BJ (cell line): ENCODE data around the gene HES5. TPM values are rescaled to one million over a fixed set of nuclear protein-coding genes. Genes with fewer than 3 reads are reported as not detected.

Source experiments
- CTCF ChIA-PET: fragments of 350-600 bp; formaldehyde crosslinking; extraction: SDS; loops from one replicate; lab custom pipeline; 2021; ENCODE audit warnings: antibody characterized with exemption, inconsistent platforms; lab: Yijun Ruan, JAX
- POLR2A ChIA-PET: fragments of 300-600 bp; sonication (Branson Sonifier 250); formaldehyde crosslinking; extraction: SDS; loops from one replicate; lab custom pipeline; 2021; ENCODE audit warnings: antibody characterized with exemption; lab: Charles Lee
- DNase-seq: peaks from one replicate; pipeline ENCODE4 v3.0.0-alpha.2; 2011; ENCODE audit warnings: low read depth
- H3K27me3 ChIP-seq: 2 replicates; pipeline ENCODE4 v1.6.0; 2011; ENCODE audit warnings: low read length; ENCODE audit not compliant: control insufficient read depth, insufficient read depth
- H3K36me3 ChIP-seq: 2 replicates; pipeline ENCODE4 v1.5.1; 2011; ENCODE audit warnings: low read length; ENCODE audit not compliant: control insufficient read depth, insufficient read depth
- H3K4me3 ChIP-seq: 2 replicates; pipeline ENCODE4 v1.5.1; 2011; ENCODE audit warnings: low read depth, mild to moderate bottlenecking, control low read depth, low read length
- polyA plus RNA-seq: library from polyadenylated mRNA; depleted of rRNA; stranded (reverse); fragments of >200 nt; gene quantifications from 2 replicates; pipeline ENCODE4 v1.2.3, GENCODE V29; 2011
- TF ChIP-seq, protein P1 (sequence below): IDR thresholded peaks from 2 replicates; pipeline ENCODE4 v1.5.1; 2011; ENCODE audit warnings: low read depth, mild to moderate bottlenecking, control low read depth, inconsistent platforms, low read length, moderate library complexity; ENCODE audit not compliant: insufficient read depth

Gene HES5
- polyA plus RNA-seq, 1 experiment = not detected

DNA sequence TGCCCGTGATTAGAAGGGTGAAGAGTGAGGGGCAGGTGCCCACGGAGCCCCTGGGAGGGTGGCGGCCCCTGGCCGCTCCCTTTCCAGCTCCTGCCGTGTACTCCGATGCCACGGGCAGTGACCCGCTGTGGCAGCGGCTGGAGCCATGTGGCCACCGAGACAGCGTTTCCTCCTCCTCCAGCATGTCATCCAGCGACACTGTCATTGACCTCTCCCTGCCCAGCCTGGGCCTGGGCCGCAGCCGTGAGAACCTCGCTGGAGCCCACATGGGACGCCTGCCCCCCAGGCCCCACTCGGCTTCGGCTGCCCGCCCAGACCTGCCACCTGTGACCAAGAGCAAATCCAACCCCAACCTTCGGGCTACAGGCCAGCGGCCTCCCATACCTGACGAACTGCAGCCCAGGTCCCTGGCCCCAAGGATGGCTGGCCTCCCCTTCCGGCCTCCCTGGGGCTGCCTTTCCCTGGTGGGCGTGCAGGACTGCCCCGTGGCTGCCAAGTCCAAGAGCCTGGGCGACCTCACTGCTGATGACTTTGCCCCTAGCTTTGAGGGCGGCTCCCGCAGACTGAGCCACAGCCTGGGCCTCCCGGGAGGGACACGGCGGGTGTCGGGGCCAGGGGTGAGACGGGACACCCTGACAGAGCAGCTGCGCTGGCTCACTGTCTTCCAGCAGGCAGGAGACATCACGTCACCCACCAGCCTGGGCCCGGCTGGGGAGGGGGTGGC lies 25.7 kb downstream of the HES5 start:
- POLR2A ChIA-PET = no interaction called here
- H3K4me3 ChIP-seq = no peak overlapping the region
- CTCF ChIA-PET = no interaction called here
- peaks cover 5% of the 10 kb centered on the region for H3K36me3 ChIP-seq
- DNase-seq = no peak
- TF ChIP-seq, protein P1, sequence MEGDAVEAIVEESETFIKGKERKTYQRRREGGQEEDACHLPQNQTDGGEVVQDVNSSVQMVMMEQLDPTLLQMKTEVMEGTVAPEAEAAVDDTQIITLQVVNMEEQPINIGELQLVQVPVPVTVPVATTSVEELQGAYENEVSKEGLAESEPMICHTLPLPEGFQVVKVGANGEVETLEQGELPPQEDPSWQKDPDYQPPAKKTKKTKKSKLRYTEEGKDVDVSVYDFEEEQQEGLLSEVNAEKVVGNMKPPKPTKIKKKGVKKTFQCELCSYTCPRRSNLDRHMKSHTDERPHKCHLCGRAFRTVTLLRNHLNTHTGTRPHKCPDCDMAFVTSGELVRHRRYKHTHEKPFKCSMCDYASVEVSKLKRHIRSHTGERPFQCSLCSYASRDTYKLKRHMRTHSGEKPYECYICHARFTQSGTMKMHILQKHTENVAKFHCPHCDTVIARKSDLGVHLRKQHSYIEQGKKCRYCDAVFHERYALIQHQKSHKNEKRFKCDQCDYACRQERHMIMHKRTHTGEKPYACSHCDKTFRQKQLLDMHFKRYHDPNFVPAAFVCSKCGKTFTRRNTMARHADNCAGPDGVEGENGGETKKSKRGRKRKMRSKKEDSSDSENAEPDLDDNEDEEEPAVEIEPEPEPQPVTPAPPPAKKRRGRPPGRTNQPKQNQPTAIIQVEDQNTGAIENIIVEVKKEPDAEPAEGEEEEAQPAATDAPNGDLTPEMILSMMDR = no peak
- peaks cover 10% of the 10 kb centered on the region for H3K27me3 ChIP-seq

DNA sequence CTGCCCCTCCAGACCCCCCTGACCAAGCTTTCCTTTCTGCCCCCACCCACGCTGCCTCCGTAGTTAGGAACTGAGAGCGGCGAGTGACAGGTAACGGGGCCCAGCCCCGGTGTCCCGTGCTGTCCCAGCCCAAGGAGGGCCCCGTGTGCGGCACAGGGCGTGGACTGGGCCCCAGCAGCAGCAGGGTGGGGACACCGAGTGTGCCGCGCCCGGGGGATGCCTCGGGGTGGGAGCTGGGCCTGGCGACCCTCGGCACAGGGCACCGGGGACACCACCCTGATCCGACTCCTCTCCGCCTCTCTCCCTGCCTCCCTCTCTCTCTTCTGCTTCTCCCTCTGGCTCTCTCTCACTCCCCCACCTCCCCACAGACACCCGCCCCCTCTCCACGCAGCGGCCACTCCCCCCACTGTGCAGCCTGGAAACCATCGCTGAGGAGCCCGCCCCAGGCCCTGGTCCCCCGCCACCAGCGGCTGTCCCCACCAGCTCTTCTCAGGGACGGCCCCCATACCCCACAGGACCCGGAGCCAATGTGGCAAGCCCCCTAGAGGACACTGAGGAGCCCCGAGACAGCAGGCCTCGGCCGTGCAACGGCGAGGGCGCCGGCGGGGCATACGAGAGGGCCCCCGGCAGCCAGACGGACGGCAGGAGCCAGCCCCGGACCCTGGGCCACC lies 26.4 kb downstream of the HES5 start:
- CTCF ChIA-PET = no interaction called here
- POLR2A ChIA-PET = no interaction called here

DNA sequence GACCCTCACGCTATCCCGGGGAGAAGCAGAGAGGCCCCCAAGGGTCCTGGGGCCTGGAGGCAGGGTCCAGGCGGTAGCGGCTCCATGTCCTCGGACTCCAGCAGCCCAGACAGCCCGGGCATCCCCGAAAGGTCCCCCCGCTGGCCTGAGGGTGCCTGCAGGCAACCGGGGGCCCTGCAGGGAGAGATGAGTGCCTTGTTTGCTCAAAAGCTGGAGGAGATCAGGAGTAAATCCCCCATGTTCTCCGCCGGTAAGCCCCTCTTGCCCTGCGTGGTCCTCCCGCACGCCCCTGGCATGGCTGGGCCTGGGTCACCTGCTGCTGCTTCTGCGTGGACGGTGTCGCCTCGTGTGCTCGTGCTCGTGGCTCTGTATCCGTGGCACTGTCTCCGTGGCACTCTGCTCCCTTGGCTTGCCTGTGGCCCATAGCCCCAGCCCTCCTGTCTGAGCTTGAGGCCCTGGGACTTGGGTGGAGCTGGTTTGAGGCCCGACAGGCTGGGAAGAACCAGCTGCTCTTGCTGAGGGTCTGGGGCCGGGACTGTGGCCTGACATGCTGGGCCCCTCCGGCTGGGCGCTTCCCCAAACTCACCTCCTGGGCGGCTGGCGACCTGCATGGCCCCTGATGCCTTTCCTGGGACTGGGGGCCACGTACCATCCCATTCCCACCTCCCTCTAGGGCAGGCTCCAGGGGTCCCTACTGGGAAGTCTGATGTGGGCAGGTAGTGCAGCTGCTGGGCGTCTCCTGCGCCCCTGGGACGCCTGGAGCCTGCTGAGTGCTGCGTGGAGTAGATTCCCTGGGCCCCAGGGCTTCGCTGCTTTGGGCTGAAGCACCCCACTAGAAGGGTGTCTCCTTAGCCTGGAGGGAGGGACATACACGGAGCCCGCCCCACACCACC lies 27.2 kb downstream of the HES5 start:
- POLR2A ChIA-PET = no interaction called here
- CTCF ChIA-PET = interaction anchor here (0.7 kb wide), 1 partner anchor 594 kb away, joined by 3 read pairs; no protein-coding TSS in a partner anchor

More for the DNA sequence above, 26.4 kb downstream of the HES5 start:
- peaks cover 10% of the 10 kb centered on the region for H3K27me3 ChIP-seq
- H3K36me3 ChIP-seq = peaks cover 2% of the 10 kb centered on the region
- TF ChIP-seq, protein P1 = no peak
- DNase-seq = no peak
- no peak overlapping the region for H3K4me3 ChIP-seq

DNA sequence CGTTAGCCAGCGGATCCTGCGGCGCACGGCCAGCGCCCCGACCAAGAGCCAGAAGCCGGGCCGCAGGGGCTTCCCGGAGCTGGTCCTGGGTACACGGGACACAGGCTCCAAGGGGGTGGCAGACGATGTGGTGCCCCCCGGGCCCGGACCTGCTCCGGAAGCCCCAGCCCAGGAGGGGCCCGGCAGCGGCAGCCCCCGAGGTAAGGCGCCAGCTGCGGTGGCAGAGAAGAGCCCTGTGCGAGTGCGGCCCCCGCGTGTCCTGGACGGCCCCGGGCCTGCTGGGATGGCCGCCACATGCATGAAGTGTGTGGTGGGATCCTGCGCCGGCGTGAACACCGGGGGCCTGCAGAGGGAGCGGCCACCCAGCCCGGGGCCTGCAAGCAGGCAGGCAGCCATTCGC lies 27.9 kb downstream of the HES5 start:
- ChIA-PET CTCF (no interaction called here), POLR2A (no interaction called here)
- TF ChIP-seq, protein P1 = no peak

More for the DNA sequence above, 27.2 kb downstream of the HES5 start:
- Histone ChIP-seq H3K4me3 (no peak overlapping the region), H3K36me3 (peaks cover 1% of the 10 kb centered on the region), H3K27me3 (peaks cover 10% of the 10 kb centered on the region)
- no peak for DNase-seq
- TF ChIP-seq, protein P1 = no peak

DNA sequence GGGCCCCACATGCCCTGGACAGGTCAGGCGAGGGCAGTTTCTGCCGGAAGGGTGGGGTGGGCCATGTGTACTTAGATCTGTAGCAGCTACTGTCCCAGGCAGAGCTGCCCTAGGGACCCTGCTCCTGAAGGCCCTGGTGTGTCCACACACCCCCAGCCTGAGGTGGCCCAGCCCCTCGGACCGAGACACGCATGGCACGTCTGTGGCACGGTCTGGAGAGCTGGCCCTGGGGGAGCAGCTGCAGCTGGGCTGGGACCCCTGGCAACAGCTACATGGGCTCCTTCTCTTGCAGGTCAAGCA lies 28.3 kb downstream of the HES5 start:
- CTCF ChIA-PET = no interaction called here
- Histone ChIP-seq H3K4me3 (no peak overlapping the region), H3K27me3 (peaks cover 10% of the 10 kb centered on the region), H3K36me3 (no peaks in the 10 kb centered on the region)
- no peak for DNase-seq
- POLR2A ChIA-PET = no interaction called here
- TF ChIP-seq, protein P1 = no peak

More for the DNA sequence above, 27.9 kb downstream of the HES5 start:
- peaks cover under 1% of the 10 kb centered on the region for H3K36me3 ChIP-seq
- H3K27me3 ChIP-seq = peaks cover 10% of the 10 kb centered on the region
- H3K4me3 ChIP-seq = no peak overlapping the region
- no peak for DNase-seq
